ENCODE results near the gene HMG20A.

Gene HMG20A

GRCh38 chr15:77533578-77534430 is 113.1 kb downstream of the HMG20A start:
- DNase-seq (ENCODE audit: low read depth): no peak
- Histone ChIP-seq H3K9ac (ENCODE audit: low read length) (no peak overlapping the region), H3K4me1 (ENCODE audit: control insufficient read depth, insufficient read depth, low read length) (no peaks in the 10 kb centered on the region), H3K36me3 (ENCODE audit: control insufficient read depth, insufficient read depth, low read length, severe bottlenecking) (no peaks in the 10 kb centered on the region), H3K4me3 (ENCODE audit: low read length) (no peak overlapping the region), H3K9me3 (ENCODE audit: control insufficient read depth, low read length) (no peaks in the 10 kb centered on the region), H3K27me3 (replicated peaks; ENCODE audit: control insufficient read depth, insufficient read depth, low read length) (peaks cover 25% of the 10 kb centered on the region)
